Left forelimb (tissue), 1 donor: ENCODE measurements around the gene DPF1.
A peak's percentile ranks its signal among the peaks of the same experiment; 100 is the strongest.
"Not testable (repeated sequence)": the region's sequence is repeated elsewhere in the genome, so short reads cannot be mapped to it uniquely, and the experiment has no call there.

ENCODE experiments used
- DNase-seq: peaks from one replicate; pipeline ENCODE4 v3.0.0-alpha.2; 2018; ENCODE audit warnings: low spot score

DPF1 gene

GRCh38 chr19:38224014-38224862 is at the start of gene DPF1:
Gene DPF1, minus strand, starts transcription at chr19:38224222. Its CDS starts 80 bp downstream, at chr19:38224142.
- DNase-seq = peak; percentile 87

GRCh38 chr19:38273499-38273898 is 49.5 kb upstream of the DPF1 start:
- DNase-seq = no peak

- DNase-seq = no peak
Observed at GRCh38 chr19:38270587-38271167, 46.7 kb upstream of the DPF1 start.

GRCh38 chr19:38268539-38268938 is 44.5 kb upstream of the DPF1 start:
- DNase-seq = no peak

GRCh38 chr19:38267761-38268483 is 43.9 kb upstream of the DPF1 start:
- no peak for DNase-seq

GRCh38 chr19:38266981-38267597 is 43.1 kb upstream of the DPF1 start:
- DNase-seq = no peak

- DNase-seq = no peak
Observed at GRCh38 chr19:38265921-38266429, 42.0 kb upstream of the DPF1 start.

GRCh38 chr19:38265213-38265861 is 41.3 kb upstream of the DPF1 start:
- DNase-seq = no peak

- DNase-seq = no peak
Observed at GRCh38 chr19:38264486-38265212, 40.6 kb upstream of the DPF1 start, which contains the start of gene SPINT2. Gene SPINT2, plus strand, starts transcription at chr19:38264573. Its CDS starts 320 bp downstream, at chr19:38264893.

- no peak for DNase-seq
Observed at GRCh38 chr19:38263689-38264485, 39.9 kb upstream of the DPF1 start.

- DNase-seq = no peak
Observed at GRCh38 chr19:38262585-38263268, 38.7 kb upstream of the DPF1 start.

- DNase-seq = not testable (repeated sequence)
Observed at GRCh38 chr19:38261942-38262341, 37.9 kb upstream of the DPF1 start.

- no peak for DNase-seq
Observed at GRCh38 chr19:38255383-38256014, 31.5 kb upstream of the DPF1 start.

- DNase-seq = no peak
Observed at GRCh38 chr19:38253788-38254187, 29.8 kb upstream of the DPF1 start.

- no peak for DNase-seq
Observed at GRCh38 chr19:38252941-38253691, 29.1 kb upstream of the DPF1 start.

- DNase-seq = no peak
Observed at GRCh38 chr19:38252385-38252784, 28.4 kb upstream of the DPF1 start.

GRCh38 chr19:38251564-38252051 is 27.6 kb upstream of the DPF1 start:
- no peak for DNase-seq
